Upper lobe of left lung (tissue), 4 donors: ENCODE data around the gene SULT2B1.

Experiments used
- EP300 ChIP-seq, 4 donors: sonication (generic); formaldehyde crosslinking; IDR thresholded peaks; one replicate each; pipeline ENCODE4 v1.5.1; 2017; ENCODE audit warnings: antibody characterized with exemption in 4 of 4, control low read depth in 2 of 4
- POLR2A ChIP-seq, 4 donors: fragments of 450-650 bp; IDR thresholded peaks; one replicate each; pipeline ENCODE4 v1.5.1; 2016 to 2017; ENCODE audit warnings: antibody characterized with exemption in 4 of 4, mild to moderate bottlenecking in 2 of 4
- POLR2AphosphoS5 ChIP-seq, 2 donors: sonication (generic); formaldehyde crosslinking; IDR thresholded peaks; one replicate each; pipeline ENCODE4 v1.5.1; 2017; ENCODE audit warnings: antibody characterized with exemption in 2 of 2
- TF ChIP-seq, protein P1 (sequence below), 6 experiments: fragments of 450-650 bp in 4 of 6; fragments of 200-600 bp in 2 of 6; sonication (generic) in 2 of 6; IDR thresholded peaks; one replicate each; pipeline ENCODE4 v1.5.1; 2016 to 2019; ENCODE audit warnings: antibody characterized with exemption in 6 of 6

GRCh38 chr19:48596237-48596636 lies 44.3 kb downstream of the SULT2B1 start:
- TF ChIP-seq, protein P1, sequence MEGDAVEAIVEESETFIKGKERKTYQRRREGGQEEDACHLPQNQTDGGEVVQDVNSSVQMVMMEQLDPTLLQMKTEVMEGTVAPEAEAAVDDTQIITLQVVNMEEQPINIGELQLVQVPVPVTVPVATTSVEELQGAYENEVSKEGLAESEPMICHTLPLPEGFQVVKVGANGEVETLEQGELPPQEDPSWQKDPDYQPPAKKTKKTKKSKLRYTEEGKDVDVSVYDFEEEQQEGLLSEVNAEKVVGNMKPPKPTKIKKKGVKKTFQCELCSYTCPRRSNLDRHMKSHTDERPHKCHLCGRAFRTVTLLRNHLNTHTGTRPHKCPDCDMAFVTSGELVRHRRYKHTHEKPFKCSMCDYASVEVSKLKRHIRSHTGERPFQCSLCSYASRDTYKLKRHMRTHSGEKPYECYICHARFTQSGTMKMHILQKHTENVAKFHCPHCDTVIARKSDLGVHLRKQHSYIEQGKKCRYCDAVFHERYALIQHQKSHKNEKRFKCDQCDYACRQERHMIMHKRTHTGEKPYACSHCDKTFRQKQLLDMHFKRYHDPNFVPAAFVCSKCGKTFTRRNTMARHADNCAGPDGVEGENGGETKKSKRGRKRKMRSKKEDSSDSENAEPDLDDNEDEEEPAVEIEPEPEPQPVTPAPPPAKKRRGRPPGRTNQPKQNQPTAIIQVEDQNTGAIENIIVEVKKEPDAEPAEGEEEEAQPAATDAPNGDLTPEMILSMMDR (IDR thresholded peaks at IDR 0.05), result no peak
- TF ChIP-seq EP300 (IDR thresholded peaks at IDR 0.05), result no peak
- no peak for TF ChIP-seq POLR2A (IDR thresholded peaks at IDR 0.05)
- no peak for TF ChIP-seq POLR2AphosphoS5 (IDR thresholded peaks at IDR 0.05)
